HAP-1 (cell line): ENCODE measurements around the gene SF3A1.
"Not testable (repeated sequence)": the region's sequence is repeated elsewhere in the genome, so short reads cannot be mapped to it uniquely, and the experiment has no call there.

Experiments used
- DNase-seq, 2 experiments: peaks; one replicate each; pipeline ENCODE4 v3.0.0-alpha.2; 2016 to 2020; ENCODE audit warnings: low spot score in 2 of 2
- H3K27me3 ChIP-seq: fragments of 250-450 bp; sonication (Bioruptor Pico); 2 replicates; pipeline ENCODE4 v1.5.1; 2020; ENCODE audit warnings: low read depth, mild to moderate bottlenecking, moderate library complexity
- H3K36me3 ChIP-seq: fragments of 250-450 bp; sonication (Bioruptor Pico); replicated peaks from 2 replicates; pipeline ENCODE4 v1.5.1; 2020; ENCODE audit warnings: mild to moderate bottlenecking
- H3K4me1 ChIP-seq: fragments of 250-450 bp; sonication (Bioruptor Pico); 2 replicates; pipeline ENCODE4 v1.5.1; 2020; ENCODE audit warnings: mild to moderate bottlenecking
- H3K4me3 ChIP-seq: fragments of 250-450 bp; sonication (Bioruptor Pico); 2 replicates; pipeline ENCODE4 v1.5.1; 2020; ENCODE audit warnings: mild to moderate bottlenecking, moderate library complexity
- H3K9me3 ChIP-seq: fragments of 250-450 bp; sonication (Bioruptor Pico); 2 replicates; pipeline ENCODE4 v1.5.1; 2020; ENCODE audit warnings: mild to moderate bottlenecking, moderate library complexity
- in situ Hi-C: fragments of 300-500 bp; cut with MboI; formaldehyde crosslinking; loops from 3 replicates; pipeline ENCODE4 v1.14.3; 2020; ENCODE audit warnings: low sequenced_read_pairs, inconsistent platforms, mixed read lengths

The SF3A1 gene, protein sequence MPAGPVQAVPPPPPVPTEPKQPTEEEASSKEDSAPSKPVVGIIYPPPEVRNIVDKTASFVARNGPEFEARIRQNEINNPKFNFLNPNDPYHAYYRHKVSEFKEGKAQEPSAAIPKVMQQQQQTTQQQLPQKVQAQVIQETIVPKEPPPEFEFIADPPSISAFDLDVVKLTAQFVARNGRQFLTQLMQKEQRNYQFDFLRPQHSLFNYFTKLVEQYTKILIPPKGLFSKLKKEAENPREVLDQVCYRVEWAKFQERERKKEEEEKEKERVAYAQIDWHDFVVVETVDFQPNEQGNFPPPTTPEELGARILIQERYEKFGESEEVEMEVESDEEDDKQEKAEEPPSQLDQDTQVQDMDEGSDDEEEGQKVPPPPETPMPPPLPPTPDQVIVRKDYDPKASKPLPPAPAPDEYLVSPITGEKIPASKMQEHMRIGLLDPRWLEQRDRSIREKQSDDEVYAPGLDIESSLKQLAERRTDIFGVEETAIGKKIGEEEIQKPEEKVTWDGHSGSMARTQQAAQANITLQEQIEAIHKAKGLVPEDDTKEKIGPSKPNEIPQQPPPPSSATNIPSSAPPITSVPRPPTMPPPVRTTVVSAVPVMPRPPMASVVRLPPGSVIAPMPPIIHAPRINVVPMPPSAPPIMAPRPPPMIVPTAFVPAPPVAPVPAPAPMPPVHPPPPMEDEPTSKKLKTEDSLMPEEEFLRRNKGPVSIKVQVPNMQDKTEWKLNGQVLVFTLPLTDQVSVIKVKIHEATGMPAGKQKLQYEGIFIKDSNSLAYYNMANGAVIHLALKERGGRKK

DNA sequence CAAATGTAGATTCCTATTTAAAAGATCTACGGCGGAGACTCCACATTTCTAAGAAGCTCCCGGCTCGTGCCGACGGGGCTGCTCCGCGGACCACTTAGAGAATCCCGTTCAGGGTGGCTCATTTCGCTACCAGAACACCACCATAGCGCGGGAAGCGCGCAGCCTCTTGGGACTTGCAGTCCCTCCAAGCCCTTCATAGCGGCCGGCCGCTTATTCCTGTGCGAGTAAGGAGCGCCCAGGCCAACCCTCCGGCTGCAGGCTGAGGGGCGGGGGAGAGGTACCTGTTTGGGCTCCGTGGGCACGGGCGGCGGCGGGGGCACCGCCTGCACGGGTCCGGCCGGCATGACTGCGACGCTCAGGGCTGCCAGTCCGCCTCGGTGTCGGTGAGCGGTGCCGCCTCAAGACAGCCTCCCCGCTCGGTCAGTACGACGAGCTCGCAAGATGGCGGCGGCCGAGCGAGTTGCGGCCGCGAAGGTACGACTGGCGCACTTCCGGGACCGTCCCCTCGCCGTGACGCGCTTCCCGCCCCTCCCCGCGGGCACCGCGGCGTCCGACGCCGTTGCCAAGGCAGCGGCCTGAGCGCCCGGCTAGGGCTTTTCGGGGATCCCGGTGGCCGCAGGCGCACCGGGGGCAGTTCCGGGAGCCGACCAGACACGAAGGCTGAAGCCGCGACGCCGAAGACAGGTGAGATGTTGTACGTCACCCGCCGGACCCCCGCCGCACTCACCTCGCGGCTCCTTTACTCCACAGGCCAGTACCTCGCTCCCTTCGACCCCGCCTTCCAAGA is at the start of gene SF3A1, which contains the start of gene CCDC157:
SF3A1 (minus strand) TSS at position 446 of the 787 bp plus-strand sequence; CDS start at position 344, 102 bp downstream.
CCDC157 (plus strand) TSS at position 559 of the 787 bp plus-strand sequence. CDS start 8,994 bp downstream, outside the sequence.
- Histone ChIP-seq H3K9me3 (no peaks in the 10 kb centered on the region), H3K36me3 (peaks cover 26% of the 10 kb centered on the region), H3K27me3 (no peaks in the 10 kb centered on the region), H3K4me1 (peaks cover 6% of the 10 kb centered on the region), H3K4me3 (peak within 1 kb of the TSS; percentile 100)
- in situ Hi-C loops = no loop called here
- peak; percentile 86 to 94 for DNase-seq

DNA sequence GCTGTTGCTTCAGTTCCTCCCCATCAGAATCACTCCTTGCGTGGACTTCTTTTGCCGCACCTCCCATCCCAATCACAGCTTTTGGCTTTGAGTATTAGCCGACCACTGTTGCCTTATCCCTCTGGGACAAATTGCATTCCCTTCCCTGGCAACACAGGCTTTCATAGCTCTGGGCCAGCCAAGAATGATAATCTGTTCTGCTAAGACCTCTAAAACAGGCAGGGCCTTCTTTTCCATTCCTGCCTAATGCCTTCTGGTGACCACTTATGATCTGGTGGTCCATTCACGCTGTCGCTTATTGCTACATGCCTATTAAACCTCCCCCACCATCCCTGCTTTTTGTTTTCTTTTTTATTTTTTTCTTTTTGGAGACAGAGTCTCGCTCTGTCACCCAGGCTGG is 49.7 kb upstream of the SF3A1 start:
- no peak for DNase-seq
- Histone ChIP-seq H3K4me3 (no peak overlapping the region), H3K36me3 (peaks cover 15% of the 10 kb centered on the region), H3K4me1 (no peaks in the 10 kb centered on the region), H3K9me3 (no peaks in the 10 kb centered on the region), H3K27me3 (no peaks in the 10 kb centered on the region)
- in situ Hi-C loops = no loop called here

DNA sequence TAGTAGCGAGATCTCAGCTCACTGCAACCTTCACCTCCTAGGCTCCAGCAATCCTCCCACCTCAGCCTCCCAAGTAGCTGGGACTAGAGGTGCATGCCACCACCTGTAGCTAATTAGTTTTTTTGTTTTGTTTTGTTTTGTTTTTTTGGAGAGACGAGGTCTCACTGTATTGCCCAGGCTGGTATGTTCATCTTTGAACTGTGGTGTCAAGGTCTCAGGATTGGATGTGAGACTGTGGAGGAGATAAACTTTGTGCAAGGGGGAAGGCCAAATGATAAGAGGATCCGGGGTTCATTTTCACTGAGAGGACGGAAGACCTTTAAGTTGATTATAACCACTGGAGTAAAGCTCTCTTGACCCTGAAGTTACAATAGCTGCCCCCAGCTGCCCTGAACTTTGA is 49.0 kb upstream of the SF3A1 start:
- no peak for DNase-seq
- Histone ChIP-seq H3K27me3 (no peaks in the 10 kb centered on the region), H3K9me3 (no peaks in the 10 kb centered on the region), H3K4me1 (no peaks in the 10 kb centered on the region), H3K4me3 (no peak overlapping the region), H3K36me3 (peaks cover 9% of the 10 kb centered on the region)
- in situ Hi-C loops = no loop called here

DNA sequence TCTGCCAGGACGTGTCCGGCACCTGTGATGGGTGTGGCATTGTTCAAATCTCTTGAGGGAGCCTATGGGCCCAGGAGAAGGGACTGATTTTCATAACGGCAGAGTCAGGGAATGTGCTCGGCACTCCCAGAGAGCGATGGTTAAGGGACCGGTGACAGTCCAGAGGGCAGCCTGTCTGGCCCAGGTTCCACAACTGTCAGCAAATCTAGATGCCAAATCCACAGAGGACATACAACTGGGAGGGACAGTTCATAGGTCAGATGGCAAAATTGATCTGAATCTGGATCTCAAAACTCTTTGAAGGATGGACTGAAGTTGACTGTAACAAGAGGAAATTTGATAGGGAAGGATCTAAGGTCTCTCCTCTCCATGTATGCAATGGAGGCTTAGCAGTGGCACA is 47.6 kb upstream of the SF3A1 start:
- in situ Hi-C loops = no loop called here
- DNase-seq = no peak
- no peaks in the 10 kb centered on the region for H3K4me1 ChIP-seq
- no peak overlapping the region for H3K4me3 ChIP-seq
- H3K36me3 ChIP-seq = peaks cover 3% of the 10 kb centered on the region; the same call in 1 of the 2 replicates
- H3K9me3 ChIP-seq = no peaks in the 10 kb centered on the region
- no peaks in the 10 kb centered on the region for H3K27me3 ChIP-seq

DNA sequence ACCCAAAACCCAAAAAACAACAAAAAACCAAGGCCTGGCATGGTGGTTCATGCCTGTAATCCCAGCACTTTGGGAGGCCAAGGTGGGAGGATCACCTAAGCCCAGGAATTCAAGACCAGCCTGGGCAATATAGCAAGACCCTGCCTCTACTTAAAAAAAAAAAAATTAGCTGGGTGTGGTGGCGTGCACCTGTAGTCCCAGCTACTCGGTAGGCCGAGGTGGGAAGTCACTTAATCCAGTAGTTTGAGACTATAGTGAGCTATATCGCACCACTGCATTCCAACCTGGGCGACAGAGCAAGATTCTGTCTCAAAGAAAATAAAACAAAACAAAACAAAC is 46.0 kb upstream of the SF3A1 start:
- H3K4me1 ChIP-seq, H3K27me3 ChIP-seq, H3K4me3 ChIP-seq, H3K36me3 ChIP-seq, H3K9me3 ChIP-seq, in situ Hi-C loops, DNase-seq: not testable (repeated sequence)

GRCh38 chr22:30402028-30402765 is 45.5 kb upstream of the SF3A1 start:
- Histone ChIP-seq H3K9me3 (no peaks in the 10 kb centered on the region), H3K4me1 (no peaks in the 10 kb centered on the region), H3K4me3 (no peak overlapping the region), H3K36me3 (no peaks in the 10 kb centered on the region), H3K27me3 (no peaks in the 10 kb centered on the region)
- no peak for DNase-seq
- in situ Hi-C loops = no loop called here

DNA sequence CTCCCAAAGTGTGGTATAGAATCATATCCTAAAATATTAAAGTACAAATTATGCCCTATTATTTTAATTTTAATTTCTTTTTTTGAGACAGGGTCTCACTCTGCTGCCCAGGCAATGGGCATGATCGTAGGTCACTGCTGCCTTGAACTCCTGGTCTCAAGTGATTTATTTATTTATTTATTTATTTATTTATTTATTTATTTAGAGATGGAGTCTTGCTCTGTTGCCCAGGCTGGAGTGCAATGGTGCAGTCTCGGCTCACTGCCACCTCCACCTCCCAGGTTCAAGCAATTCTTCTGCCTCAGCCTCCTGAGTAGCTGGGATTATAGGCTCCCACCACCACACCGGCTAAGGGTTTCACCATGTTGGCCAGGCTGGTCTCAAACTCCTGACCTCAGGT is 44.3 kb upstream of the SF3A1 start:
- DNase-seq, H3K27me3 ChIP-seq, H3K4me3 ChIP-seq, H3K4me1 ChIP-seq, H3K9me3 ChIP-seq, H3K36me3 ChIP-seq, in situ Hi-C loops: not testable (repeated sequence)

- Histone ChIP-seq H3K36me3 (no peaks in the 10 kb centered on the region), H3K27me3 (no peaks in the 10 kb centered on the region), H3K4me1 (0 out of 2 replicates have a peak, but pooled peaks cover 2% of the 10 kb centered on the region), H3K9me3 (no peaks in the 10 kb centered on the region), H3K4me3 (no peak overlapping the region)
- DNase-seq = no peak
- in situ Hi-C loops = no loop called here
These were observed 43.5 kb upstream of the SF3A1 start for GRCh38 chr22:30400159-30400558.

DNA sequence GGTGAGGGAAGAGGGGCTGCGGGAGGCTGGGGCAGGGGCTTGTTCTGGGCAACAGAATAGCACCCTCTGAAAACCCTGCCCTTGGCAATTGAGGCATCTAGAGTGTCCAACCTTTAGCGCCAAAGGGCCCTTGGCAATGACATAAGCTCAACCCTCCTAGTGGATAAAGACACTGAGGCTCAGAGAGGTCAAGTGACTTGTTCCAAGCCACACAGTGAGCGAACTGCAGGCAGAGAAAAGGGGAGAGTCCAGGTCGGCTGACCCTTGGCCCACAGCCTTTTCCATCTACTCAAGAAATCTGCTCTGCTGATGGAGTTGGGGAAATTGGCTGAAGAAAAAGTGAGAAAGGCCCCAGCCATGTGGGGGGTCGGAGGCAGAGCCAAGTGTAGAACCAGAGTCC is 43.0 kb upstream of the SF3A1 start:
- no peaks in the 10 kb centered on the region for H3K27me3 ChIP-seq
- no peaks in the 10 kb centered on the region for H3K9me3 ChIP-seq
- H3K4me3 ChIP-seq = no peak overlapping the region
- no peak for DNase-seq
- in situ Hi-C loops = loop anchor here (25.0 kb wide), 1 partner anchor 287 kb away; no protein-coding TSS in a partner anchor
- H3K36me3 ChIP-seq = no peaks in the 10 kb centered on the region
- H3K4me1 ChIP-seq = 0 out of 2 replicates have a peak, but pooled peaks cover 2% of the 10 kb centered on the region

GRCh38 chr22:30398685-30399680 is 42.3 kb upstream of the SF3A1 start:
- no peaks in the 10 kb centered on the region for H3K27me3 ChIP-seq
- no peak for DNase-seq
- no peaks in the 10 kb centered on the region for H3K9me3 ChIP-seq
- H3K4me1 ChIP-seq = 0 out of 2 replicates have a peak, but pooled peaks cover 2% of the 10 kb centered on the region
- no peaks in the 10 kb centered on the region for H3K36me3 ChIP-seq
- in situ Hi-C loops = loop anchor here (25.0 kb wide), 1 partner anchor 287 kb away; no protein-coding TSS in a partner anchor
- H3K4me3 ChIP-seq = no peak overlapping the region

- no peak for DNase-seq
- Histone ChIP-seq H3K36me3 (no peaks in the 10 kb centered on the region), H3K27me3 (no peaks in the 10 kb centered on the region), H3K4me3 (peak overlapping the region; percentile 53), H3K9me3 (no peaks in the 10 kb centered on the region), H3K4me1 (0 out of 2 replicates have a peak, but pooled peaks cover 2% of the 10 kb centered on the region)
- in situ Hi-C loops = loop anchor here (25.0 kb wide), 1 partner anchor 286 kb away; no protein-coding TSS in a partner anchor
These were observed 41.3 kb upstream of the SF3A1 start for GRCh38 chr22:30397656-30398635.
